Mesenchymal stem cell (in vitro differentiated cells and primary cell): ENCODE data around the gene PSTPIP1.

Source experiments
- DNase-seq: peaks from one replicate; pipeline ENCODE4 v3.0.0-alpha.2; 2013
- H2AFZ ChIP-seq: one replicate; pipeline ENCODE4 v1.6.1; 2013; ENCODE audit warnings: low read depth, mild to moderate bottlenecking, control low read depth, inconsistent platforms, low read length, moderate library complexity
- H2AK5ac ChIP-seq: 2 replicates; pipeline ENCODE4 v1.6.1; 2013; ENCODE audit warnings: low read length, moderate library complexity, mild to moderate bottlenecking, inconsistent platforms; ENCODE audit not compliant: severe bottlenecking
- H2BK120ac ChIP-seq: one replicate; pipeline ENCODE4 v1.6.1; 2013; ENCODE audit warnings: low read depth, mild to moderate bottlenecking, inconsistent platforms, low read length, moderate library complexity
- H2BK12ac ChIP-seq, 2 experiments: one replicate each; pipeline ENCODE4 v1.6.1; 2013; ENCODE audit warnings: inconsistent platforms in 2 of 2, low read length in 2 of 2, mild to moderate bottlenecking in 2 of 2, moderate library complexity in 2 of 2, control low read depth in 1 of 2
- H2BK15ac ChIP-seq: one replicate; pipeline ENCODE4 v1.6.1; 2013; ENCODE audit warnings: mild to moderate bottlenecking, low read depth, inconsistent platforms; ENCODE audit not compliant: poor library complexity, severe bottlenecking
- H2BK5ac ChIP-seq: 2 replicates; pipeline ENCODE4 v1.6.1; 2013; ENCODE audit warnings: low read depth, mild to moderate bottlenecking, low read length, control low read depth, inconsistent platforms; ENCODE audit not compliant: poor library complexity, severe bottlenecking
- H3K14ac ChIP-seq, 2 experiments: one replicate each; pipeline ENCODE4 v1.6.1; 2013; ENCODE audit warnings: inconsistent platforms in 2 of 2, low read length in 2 of 2, control low read depth in 1 of 2, mild to moderate bottlenecking in 1 of 2, moderate library complexity in 1 of 2
- H3K18ac ChIP-seq, 2 experiments: one replicate each; pipeline ENCODE4 v1.6.1; 2013; ENCODE audit warnings: inconsistent platforms in 2 of 2, low read length in 2 of 2, control low read depth in 1 of 2, low read depth in 1 of 2, mild to moderate bottlenecking in 1 of 2
- H3K23ac ChIP-seq, 2 experiments: one replicate each; pipeline ENCODE4 v1.6.1; 2013; ENCODE audit warnings: inconsistent platforms in 2 of 2, low read length in 2 of 2, mild to moderate bottlenecking in 2 of 2, moderate library complexity in 2 of 2, control low read depth in 1 of 2
- H3K27ac ChIP-seq: 2 replicates; pipeline ENCODE4 v1.5.1; 2013; ENCODE audit warnings: mild to moderate bottlenecking, moderate library complexity, low read length, control low read depth, inconsistent platforms; ENCODE audit not compliant: poor library complexity, severe bottlenecking
- H3K27me3 ChIP-seq, 2 experiments: 2 replicates each; pipeline versions ENCODE4 v1.6.1 to v1.7.0; 2013; ENCODE audit warnings: low read length in 2 of 2, mild to moderate bottlenecking in 2 of 2, moderate library complexity in 2 of 2, control low read depth in 1 of 2, inconsistent platforms in 1 of 2; ENCODE audit not compliant: control insufficient read depth in 1 of 2, insufficient read depth in 1 of 2
- H3K36me3 ChIP-seq, 2 experiments: 2 replicates each; pipeline versions ENCODE4 v1.6.1 to v1.7.0; 2013; ENCODE audit warnings: low read length in 2 of 2, control low read depth in 1 of 2, inconsistent platforms in 1 of 2, low read depth in 1 of 2, mild to moderate bottlenecking in 1 of 2; ENCODE audit not compliant: insufficient read depth in 2 of 2, control insufficient read depth in 1 of 2
- H3K4ac ChIP-seq, 2 experiments: one replicate each; pipeline ENCODE4 v1.6.1; 2013; ENCODE audit warnings: inconsistent platforms in 2 of 2, low read length in 2 of 2, mild to moderate bottlenecking in 2 of 2, moderate library complexity in 2 of 2, control low read depth in 1 of 2, low read depth in 1 of 2
- H3K4me1 ChIP-seq: 2 replicates; pipeline ENCODE4 v1.6.1; 2013; ENCODE audit warnings: low read depth, low read length, control low read depth; ENCODE audit not compliant: control insufficient read depth, insufficient read depth
- H3K4me2 ChIP-seq: 2 replicates; pipeline ENCODE4 v1.6.1; 2013; ENCODE audit warnings: low read length, mild to moderate bottlenecking, inconsistent platforms; ENCODE audit not compliant: poor library complexity, severe bottlenecking
- H3K4me3 ChIP-seq, 2 experiments: 2 replicates each; pipeline versions ENCODE4 v1.5.1 to v1.7.0; 2013; ENCODE audit warnings: low read length in 2 of 2, mild to moderate bottlenecking in 2 of 2, control low read depth in 1 of 2, low read depth in 1 of 2; ENCODE audit not compliant: insufficient read depth in 1 of 2
- H3K79me1 ChIP-seq: replicated peaks from 2 replicates; pipeline ENCODE4 v1.6.1; 2013; ENCODE audit warnings: mild to moderate bottlenecking, control low read depth, low read length, inconsistent platforms; ENCODE audit not compliant: poor library complexity, severe bottlenecking
- H3K9ac ChIP-seq: 2 replicates; pipeline ENCODE4 v1.7.0; 2013; ENCODE audit warnings: mild to moderate bottlenecking, low read length, moderate library complexity
- H3K9me3 ChIP-seq: 2 replicates; pipeline ENCODE4 v1.7.0; 2013; ENCODE audit warnings: mild to moderate bottlenecking, low read length; ENCODE audit not compliant: control insufficient read depth
- H4K8ac ChIP-seq: one replicate; pipeline ENCODE4 v1.6.1; 2013; ENCODE audit warnings: inconsistent platforms, mild to moderate bottlenecking, low read length, moderate library complexity
- H4K91ac ChIP-seq: one replicate; pipeline ENCODE4 v1.6.1; 2013; ENCODE audit warnings: mild to moderate bottlenecking, low read length, inconsistent platforms
- WGBS: methylation state at CpG from one replicate; pipeline ENCODE4 v1.1.7; 2013; ENCODE audit warnings: mixed read lengths; 5-methylcytosine and 5-hydroxymethylcytosine counted together

Gene PSTPIP1

DNA sequence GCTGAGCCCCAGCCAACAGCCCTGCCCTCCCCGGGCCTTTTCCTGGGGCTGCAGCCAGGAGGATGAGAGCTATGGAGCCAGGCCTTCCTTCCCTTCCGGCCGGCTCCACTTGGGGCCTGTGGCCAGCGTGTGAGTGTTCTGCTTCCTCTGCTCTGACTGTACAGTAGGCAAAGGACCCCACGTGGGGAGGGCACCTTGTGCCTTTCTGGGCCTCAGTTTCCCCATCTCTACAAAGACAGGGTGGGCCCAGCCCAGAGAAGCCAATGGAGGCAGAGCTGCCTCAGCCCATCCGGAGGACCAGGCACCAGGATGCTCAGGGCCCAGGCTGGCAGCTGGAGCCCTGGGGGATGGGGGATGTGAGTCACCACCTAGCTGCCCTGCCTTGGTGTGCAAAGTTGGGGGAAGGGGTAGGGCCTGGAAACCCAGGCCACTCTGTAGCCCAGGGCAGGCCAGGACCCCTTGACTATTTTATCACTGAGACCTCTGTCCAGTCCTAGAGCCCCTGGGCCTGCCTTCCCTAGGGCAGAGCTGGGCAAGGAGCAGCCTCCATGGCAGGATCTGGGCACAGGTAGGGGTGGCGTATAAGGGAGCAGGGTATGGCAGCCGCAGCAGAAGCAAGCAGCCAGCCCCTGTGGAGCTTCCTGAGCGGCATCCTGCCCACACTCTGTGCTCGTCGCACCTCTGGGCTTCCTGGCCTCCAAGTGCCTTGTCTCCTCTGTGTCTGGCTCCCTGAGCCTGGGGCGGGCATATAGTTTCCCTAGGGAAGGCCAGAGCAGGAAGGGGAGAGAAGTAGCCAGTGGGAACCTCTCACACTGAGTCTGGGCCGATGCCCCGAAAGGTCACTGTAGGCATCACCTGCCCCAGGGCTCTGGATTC lies 1.8 kb downstream of the PSTPIP1 start:
- Histone ChIP-seq H3K4me2 (no peak overlapping the region), H3K36me3 (no peaks in the 10 kb centered on the region), H3K4ac (no peak overlapping the region), H2BK120ac (no peak overlapping the region), H3K18ac (no peak overlapping the region), H3K79me1 (no peaks in the 10 kb centered on the region), H3K14ac (peak overlapping the region in 1 of 2 experiments; percentile 63), H2BK5ac (no peak overlapping the region), H3K4me1 (peaks cover 12% of the 10 kb centered on the region), H3K9me3 (no peaks in the 10 kb centered on the region), H3K27ac (no peak overlapping the region), H4K91ac (no peak overlapping the region), H2BK15ac (no peak overlapping the region), H3K27me3 (peaks cover 0 to 4% of the 10 kb centered on the region in 2 experiments), H3K9ac (peak overlapping the region; percentile 57), H2BK12ac (no peak overlapping the region), H2AK5ac (no peak overlapping the region), H3K4me3 (no peak overlapping the region), H2AFZ (no peak overlapping the region), H4K8ac (no peak overlapping the region), H3K23ac (peak overlapping the region in 1 of 2 experiments; percentile 35)
- 84% methylated on average over 14 of the region's 14 CpGs for WGBS
- no peak for DNase-seq

GRCh38 chr15:76998663-76999285 lies 3.8 kb downstream of the PSTPIP1 start:
- 80% methylated on average over 8 of the region's 8 CpGs for WGBS
- Histone ChIP-seq H3K4me1 (peaks cover 12% of the 10 kb centered on the region), H3K4me3 (no peak overlapping the region), H3K27ac (no peak overlapping the region), H3K14ac (peak overlapping the region in 1 of 2 experiments; percentile 10), H3K27me3 (no peaks in the 10 kb centered on the region), H3K23ac (no peak overlapping the region), H4K91ac (no peak overlapping the region), H2BK12ac (no peak overlapping the region), H2AFZ (no peak overlapping the region), H3K9ac (no peak overlapping the region), H3K79me1 (no peaks in the 10 kb centered on the region), H4K8ac (no peak overlapping the region), H3K9me3 (no peaks in the 10 kb centered on the region), H3K4ac (no peak overlapping the region), H3K4me2 (no peak overlapping the region), H2BK120ac (no peak overlapping the region), H3K18ac (no peak overlapping the region), H2BK5ac (no peak overlapping the region), H2AK5ac (no peak overlapping the region), H2BK15ac (no peak overlapping the region), H3K36me3 (no peaks in the 10 kb centered on the region)
- DNase-seq = no peak

GRCh38 chr15:76999996-77000395 lies 5.1 kb downstream of the PSTPIP1 start:
- H3K9ac ChIP-seq = no peak overlapping the region
- no peak overlapping the region for H4K91ac ChIP-seq
- H3K4ac ChIP-seq = no peak overlapping the region
- no peaks in the 10 kb centered on the region for H3K36me3 ChIP-seq
- 83% methylated on average over 2 of the region's 2 CpGs for WGBS
- H3K23ac ChIP-seq = no peak overlapping the region
- H3K9me3 ChIP-seq = no peaks in the 10 kb centered on the region
- no peak overlapping the region for H2BK12ac ChIP-seq
- H3K27me3 ChIP-seq = peaks cover 0 to 4% of the 10 kb centered on the region in 2 experiments
- H2BK15ac ChIP-seq = no peak overlapping the region
- no peak overlapping the region for H3K4me2 ChIP-seq
- peaks cover 8% of the 10 kb centered on the region for H3K4me1 ChIP-seq
- no peak overlapping the region for H2AK5ac ChIP-seq
- no peak overlapping the region for H2BK5ac ChIP-seq
- no peak overlapping the region for H3K27ac ChIP-seq
- H3K79me1 ChIP-seq = no peaks in the 10 kb centered on the region
- no peak overlapping the region for H2BK120ac ChIP-seq
- DNase-seq = no peak
- no peak overlapping the region for H3K18ac ChIP-seq
- no peak overlapping the region for H2AFZ ChIP-seq
- H3K4me3 ChIP-seq = no peak overlapping the region
- H3K14ac ChIP-seq = no peak overlapping the region
- H4K8ac ChIP-seq = no peak overlapping the region

- Histone ChIP-seq H3K23ac (no peak overlapping the region), H3K36me3 (no peaks in the 10 kb centered on the region), H3K4me2 (no peak overlapping the region), H2BK5ac (no peak overlapping the region), H2BK12ac (no peak overlapping the region), H2BK15ac (no peak overlapping the region), H4K91ac (peak overlapping the region; percentile 62), H2AK5ac (no peak overlapping the region), H3K14ac (no peak overlapping the region), H3K27me3 (peaks cover 0 to 4% of the 10 kb centered on the region in 2 experiments), H4K8ac (no peak overlapping the region), H3K27ac (no peak overlapping the region), H3K18ac (no peak overlapping the region), H3K4ac (no peak overlapping the region), H3K9ac (no peak overlapping the region), H3K4me3 (no peak overlapping the region), H3K79me1 (no peaks in the 10 kb centered on the region), H2BK120ac (no peak overlapping the region), H2AFZ (no peak overlapping the region), H3K9me3 (no peaks in the 10 kb centered on the region), H3K4me1 (peaks cover 7% of the 10 kb centered on the region)
- DNase-seq = no peak
- WGBS = 79% methylated on average over 4 of the region's 4 CpGs
Measured at GRCh38 chr15:77001351-77001750, 6.4 kb downstream of the PSTPIP1 start.
